ENCODE data around the gene PRG3. TPM values are rescaled to one million over a fixed set of nuclear protein-coding genes. Genes with fewer than 3 reads are reported as not detected.

PRG3 gene
- total RNA-seq, 1 experiment from 2014 or later = not detected

DNA sequence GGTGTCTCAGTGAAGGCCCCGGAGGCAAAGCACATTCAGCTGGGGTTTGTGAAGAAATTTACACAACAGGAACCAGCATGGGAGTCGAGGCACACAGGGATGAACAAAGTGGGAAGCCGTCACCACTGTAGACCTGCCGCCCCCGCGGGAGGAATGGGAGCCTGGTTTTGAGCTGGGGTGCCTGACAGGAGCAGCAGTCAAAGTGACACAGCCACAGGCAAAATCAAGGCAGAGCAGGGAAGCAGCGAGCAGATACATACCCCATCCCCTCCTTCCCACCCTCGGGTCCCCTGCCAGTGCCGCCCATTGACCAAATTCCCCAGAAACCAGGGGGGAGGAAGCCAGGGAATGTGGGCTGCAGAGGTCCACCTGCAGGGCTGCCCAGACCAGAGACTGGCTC lies 22.0 kb downstream of the PRG3 start:
- no TSS peak for BruUV-seq (replicated peaks)
- H3K27ac ChIP-seq (ENCODE audit: low read length) = no peak overlapping the region

GRCh38 chr11:57358543-57358961 lies 22.4 kb downstream of the PRG3 start:
- Histone ChIP-seq H3K4me1 (ENCODE audit: insufficient read depth, low read length) (no peaks in the 10 kb centered on the region), H3K4me2 (ENCODE audit: low read length) (no peak overlapping the region), H3F3A (ENCODE audit: low read length, unreplicated experiment) (no peaks in the 10 kb centered on the region), H2AFZ (ENCODE audit: low read length) (no peak overlapping the region), H3K79me2 (ENCODE audit: low read length) (no peaks in the 10 kb centered on the region), H3K9ac (ENCODE audit: low read length) (no peak overlapping the region), H3K9me2 (replicated peaks; ENCODE audit: low read length) (no peaks in the 10 kb centered on the region), H3K4me3 (ENCODE audit: low read length) (no peak overlapping the region), H3K27ac (ENCODE audit: low read length) (no peak overlapping the region), H3K36me3 (ENCODE audit: low read depth, low read length) (no peaks in the 10 kb centered on the region), H3K9me3 (ENCODE audit: low read length) (no peaks in the 10 kb centered on the region), H3K27me3 (ENCODE audit: low read length) (0 out of 2 replicates have a peak, but pooled peaks cover 10% of the 10 kb centered on the region), H4K20me1 (ENCODE audit: low read length) (no peaks in the 10 kb centered on the region)
- CTCF ChIA-PET = no interaction called here
- no TSS peak for BruUV-seq (replicated peaks)
- intact Hi-C loops (cut with micrococcal nuclease) = no loop called here
- POLR2A ChIA-PET (ENCODE audit: unreplicated experiment) = no interaction called here
- ATAC-seq (no peak; the same call in 1 of the 2 replicates), DNase-seq (peak; percentile 40)
- TF ChIP-seq CTCF (conservative IDR thresholded peaks at IDR 0.05; ENCODE audit: low read depth, low read length) = peak; percentile 26; the same call in 1 of the 2 replicates
- TF ChIP-seq EZH2 (IDR thresholded peaks at IDR 0.05; ENCODE audit: low read length, unreplicated experiment) = no peak

More for the DNA sequence above, 22.0 kb downstream of the PRG3 start:
- Histone ChIP-seq H2AFZ (ENCODE audit: low read length) (no peak overlapping the region), H3K4me3 (ENCODE audit: low read length) (no peak overlapping the region), H3K79me2 (ENCODE audit: low read length) (no peaks in the 10 kb centered on the region), H3K27me3 (ENCODE audit: low read length) (0 out of 2 replicates have a peak, but pooled peaks cover 11% of the 10 kb centered on the region), H3F3A (ENCODE audit: low read length, unreplicated experiment) (no peaks in the 10 kb centered on the region), H3K4me1 (ENCODE audit: insufficient read depth, low read length) (no peaks in the 10 kb centered on the region), H3K9me3 (ENCODE audit: low read length) (no peaks in the 10 kb centered on the region), H3K36me3 (ENCODE audit: low read depth, low read length) (no peaks in the 10 kb centered on the region), H3K9ac (ENCODE audit: low read length) (no peak overlapping the region), H3K4me2 (ENCODE audit: low read length) (no peak overlapping the region), H4K20me1 (ENCODE audit: low read length) (no peaks in the 10 kb centered on the region), H3K9me2 (replicated peaks; ENCODE audit: low read length) (no peaks in the 10 kb centered on the region)
- DNase-seq (no peak), ATAC-seq (no peak)
- ChIA-PET POLR2A (ENCODE audit: unreplicated experiment) (no interaction called here), CTCF (no interaction called here)
- TF ChIP-seq EZH2phosphoT487 (IDR thresholded peaks at IDR 0.05; ENCODE audit: borderline replicate concordance, low read length) (no peak), EZH2 (IDR thresholded peaks at IDR 0.05; ENCODE audit: low read length, unreplicated experiment) (no peak), CTCF (conservative IDR thresholded peaks at IDR 0.05; ENCODE audit: low read depth, low read length) (no peak)
- intact Hi-C loops (cut with micrococcal nuclease) = no loop called here

GRCh38 chr11:57357856-57358255 lies 23.1 kb downstream of the PRG3 start:
- BruUV-seq (replicated peaks) = no TSS peak
- no peak for ATAC-seq
- Histone ChIP-seq H3K27me3 (ENCODE audit: low read length) (0 out of 2 replicates have a peak, but pooled peaks cover 4% of the 10 kb centered on the region), H3K4me2 (ENCODE audit: low read length) (no peak overlapping the region), H3K27ac (ENCODE audit: low read length) (no peak overlapping the region), H2AFZ (ENCODE audit: low read length) (no peak overlapping the region), H4K20me1 (ENCODE audit: low read length) (no peaks in the 10 kb centered on the region), H3K4me3 (ENCODE audit: low read length) (no peak overlapping the region), H3K9me2 (replicated peaks; ENCODE audit: low read length) (no peaks in the 10 kb centered on the region), H3K79me2 (ENCODE audit: low read length) (no peaks in the 10 kb centered on the region), H3K9ac (ENCODE audit: low read length) (no peak overlapping the region), H3K4me1 (ENCODE audit: insufficient read depth, low read length) (no peaks in the 10 kb centered on the region), H3K36me3 (ENCODE audit: low read depth, low read length) (no peaks in the 10 kb centered on the region), H3K9me3 (ENCODE audit: low read length) (no peaks in the 10 kb centered on the region), H3F3A (ENCODE audit: low read length, unreplicated experiment) (no peaks in the 10 kb centered on the region)
- DNase-seq = no peak
- POLR2A ChIA-PET (ENCODE audit: unreplicated experiment) = no interaction called here
- TF ChIP-seq EZH2phosphoT487 (IDR thresholded peaks at IDR 0.05; ENCODE audit: borderline replicate concordance, low read length) (no peak), EZH2 (IDR thresholded peaks at IDR 0.05; ENCODE audit: low read length, unreplicated experiment) (no peak), CTCF (conservative IDR thresholded peaks at IDR 0.05; ENCODE audit: low read depth, low read length) (no peak)
- CTCF ChIA-PET = no interaction called here
- intact Hi-C loops (cut with micrococcal nuclease) = no loop called here
